Lower leg skin (tissue), 3 donors: Measurements from ENCODE around the gene FAM118B.

ENCODE experiments used
- POLR2A ChIP-seq, 2 donors: fragments of 450-650 bp; IDR thresholded peaks; one replicate each; pipeline ENCODE4 v1.6.1; 2016 to 2017; ENCODE audit warnings: antibody characterized with exemption in 2 of 2, mild to moderate bottlenecking in 1 of 2, moderate library complexity in 1 of 2
- TF ChIP-seq, protein P1 (sequence below), 3 donors: fragments of 450-650 bp; IDR thresholded peaks; one replicate each; pipeline ENCODE4 v1.5.1; 2016; ENCODE audit warnings: antibody characterized with exemption in 3 of 3, mild to moderate bottlenecking in 3 of 3, moderate library complexity in 2 of 3

GRCh38 chr11:126189109-126189929 lies 22.3 kb upstream of the FAM118B start:
- TF ChIP-seq, protein P1, sequence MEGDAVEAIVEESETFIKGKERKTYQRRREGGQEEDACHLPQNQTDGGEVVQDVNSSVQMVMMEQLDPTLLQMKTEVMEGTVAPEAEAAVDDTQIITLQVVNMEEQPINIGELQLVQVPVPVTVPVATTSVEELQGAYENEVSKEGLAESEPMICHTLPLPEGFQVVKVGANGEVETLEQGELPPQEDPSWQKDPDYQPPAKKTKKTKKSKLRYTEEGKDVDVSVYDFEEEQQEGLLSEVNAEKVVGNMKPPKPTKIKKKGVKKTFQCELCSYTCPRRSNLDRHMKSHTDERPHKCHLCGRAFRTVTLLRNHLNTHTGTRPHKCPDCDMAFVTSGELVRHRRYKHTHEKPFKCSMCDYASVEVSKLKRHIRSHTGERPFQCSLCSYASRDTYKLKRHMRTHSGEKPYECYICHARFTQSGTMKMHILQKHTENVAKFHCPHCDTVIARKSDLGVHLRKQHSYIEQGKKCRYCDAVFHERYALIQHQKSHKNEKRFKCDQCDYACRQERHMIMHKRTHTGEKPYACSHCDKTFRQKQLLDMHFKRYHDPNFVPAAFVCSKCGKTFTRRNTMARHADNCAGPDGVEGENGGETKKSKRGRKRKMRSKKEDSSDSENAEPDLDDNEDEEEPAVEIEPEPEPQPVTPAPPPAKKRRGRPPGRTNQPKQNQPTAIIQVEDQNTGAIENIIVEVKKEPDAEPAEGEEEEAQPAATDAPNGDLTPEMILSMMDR (IDR thresholded peaks at IDR 0.05) = no peak
- TF ChIP-seq POLR2A (IDR thresholded peaks at IDR 0.05) = no peak
